Measurements from ENCODE around the gene TRIM36. TPM values are rescaled to one million over a fixed set of nuclear protein-coding genes. Genes with fewer than 3 reads are reported as not detected.

The TRIM36 gene
- total RNA-seq, 1 donor from 2014 or later = 1.3 TPM

DNA sequence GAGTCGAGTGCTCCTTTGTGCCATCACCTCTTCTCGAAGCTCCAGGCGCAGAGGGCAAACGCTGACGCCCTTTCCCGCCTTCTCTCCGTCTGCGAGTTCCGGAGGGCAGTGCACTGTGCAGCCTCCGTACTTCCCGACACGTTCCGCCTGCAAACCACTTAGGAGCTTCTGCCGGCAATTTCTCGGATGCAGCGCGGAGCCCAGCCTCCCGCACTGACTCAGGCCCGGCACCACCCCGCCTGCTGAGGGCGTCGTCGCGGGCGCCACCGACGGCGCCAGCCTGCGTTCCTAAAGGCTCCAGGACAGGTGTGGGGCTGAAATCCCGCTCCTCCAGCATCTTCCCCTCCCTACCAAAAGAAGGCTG lies 9.3 kb upstream of the TRIM36 start:
- no peaks in the 10 kb centered on the region for H3K36me3 Mint-ChIP-seq

GRCh38 chr5:115170929-115171510 lies 1.3 kb upstream of the TRIM36 start:
- Mint-ChIP-seq H3K27me3 (ENCODE audit: low read depth) (peaks cover 85% of the 10 kb centered on the region), H3K27ac (no peak overlapping the region)

More for the DNA sequence above, 9.3 kb upstream of the TRIM36 start:
- H3K9me3 Mint-ChIP-seq = peaks cover under 1% of the 10 kb centered on the region
- peaks cover 92% of the 10 kb centered on the region for H3K27me3 Mint-ChIP-seq (ENCODE audit: low read depth)
- H3K4me3 Mint-ChIP-seq = peak overlapping the region; percentile 77
- H3K27ac Mint-ChIP-seq = no peak overlapping the region
- TF ChIP-seq, protein P1, sequence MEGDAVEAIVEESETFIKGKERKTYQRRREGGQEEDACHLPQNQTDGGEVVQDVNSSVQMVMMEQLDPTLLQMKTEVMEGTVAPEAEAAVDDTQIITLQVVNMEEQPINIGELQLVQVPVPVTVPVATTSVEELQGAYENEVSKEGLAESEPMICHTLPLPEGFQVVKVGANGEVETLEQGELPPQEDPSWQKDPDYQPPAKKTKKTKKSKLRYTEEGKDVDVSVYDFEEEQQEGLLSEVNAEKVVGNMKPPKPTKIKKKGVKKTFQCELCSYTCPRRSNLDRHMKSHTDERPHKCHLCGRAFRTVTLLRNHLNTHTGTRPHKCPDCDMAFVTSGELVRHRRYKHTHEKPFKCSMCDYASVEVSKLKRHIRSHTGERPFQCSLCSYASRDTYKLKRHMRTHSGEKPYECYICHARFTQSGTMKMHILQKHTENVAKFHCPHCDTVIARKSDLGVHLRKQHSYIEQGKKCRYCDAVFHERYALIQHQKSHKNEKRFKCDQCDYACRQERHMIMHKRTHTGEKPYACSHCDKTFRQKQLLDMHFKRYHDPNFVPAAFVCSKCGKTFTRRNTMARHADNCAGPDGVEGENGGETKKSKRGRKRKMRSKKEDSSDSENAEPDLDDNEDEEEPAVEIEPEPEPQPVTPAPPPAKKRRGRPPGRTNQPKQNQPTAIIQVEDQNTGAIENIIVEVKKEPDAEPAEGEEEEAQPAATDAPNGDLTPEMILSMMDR (IDR thresholded peaks at IDR 0.05; ENCODE audit: unreplicated experiment) = no peak
- peaks cover 6% of the 10 kb centered on the region for H3K4me1 Mint-ChIP-seq
- no peak for DNase-seq (ENCODE audit: low spot score in 2 of 2, unreplicated experiment in 2 of 2)

DNA sequence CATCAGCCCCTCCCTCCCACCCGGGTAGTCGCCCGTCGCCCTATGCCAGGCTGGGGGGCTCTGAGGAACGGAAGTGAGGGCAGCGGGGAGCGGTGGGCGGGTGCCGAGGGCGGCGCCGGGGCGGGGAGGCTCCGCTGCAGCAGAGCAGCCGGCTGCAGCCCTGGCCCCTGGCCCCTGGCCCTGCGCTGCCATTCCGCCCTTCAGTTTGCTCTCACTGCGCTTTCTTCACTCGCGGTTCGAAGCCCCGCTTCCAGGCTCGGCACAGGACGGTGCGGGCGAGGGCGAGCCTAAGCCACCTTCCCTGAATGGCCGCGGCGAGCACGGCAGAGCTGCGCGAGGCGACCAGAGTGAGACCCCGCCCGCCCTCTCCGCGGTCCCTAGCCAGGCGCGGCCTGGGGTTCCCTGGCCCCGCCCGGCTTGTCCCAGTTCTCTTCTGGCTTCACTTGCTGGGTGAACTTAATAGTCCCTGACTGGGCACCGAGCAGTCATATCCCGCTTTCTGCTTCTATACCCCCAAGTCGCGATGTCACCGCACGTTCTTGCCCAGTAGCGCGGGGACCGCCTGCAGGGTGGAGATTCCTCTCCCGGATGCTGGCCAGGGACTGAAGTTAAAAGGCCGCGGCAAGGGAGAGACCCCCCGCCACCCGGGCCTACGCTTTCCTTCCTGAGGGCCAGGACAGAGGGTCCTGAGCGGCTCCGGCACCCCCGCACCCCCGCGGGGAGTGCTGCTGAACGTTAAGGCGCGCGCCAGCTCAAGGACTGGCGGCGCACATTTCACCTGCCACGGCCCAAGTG lies 623 bp upstream of the TRIM36 start:
- Mint-ChIP-seq H3K9me3 (peaks cover 10% of the 10 kb centered on the region), H3K4me1 (peaks cover 7% of the 10 kb centered on the region), H3K27ac (no peak overlapping the region), H3K27me3 (ENCODE audit: low read depth) (peaks cover 84% of the 10 kb centered on the region), H3K4me3 (peak overlapping the region; percentile 77), H3K36me3 (peaks cover 5% of the 10 kb centered on the region)
- TF ChIP-seq, protein P1 (IDR thresholded peaks at IDR 0.05; ENCODE audit: unreplicated experiment) = no peak
- DNase-seq (ENCODE audit: low spot score in 2 of 2, unreplicated experiment in 2 of 2) = peak in 1 of 2 experiments; percentile 51

More at GRCh38 chr5:115170929-115171510, 1.3 kb upstream of the TRIM36 start:
- peaks cover 5% of the 10 kb centered on the region for H3K36me3 Mint-ChIP-seq
- peaks cover 7% of the 10 kb centered on the region for H3K4me1 Mint-ChIP-seq
- TF ChIP-seq, protein P1 (IDR thresholded peaks at IDR 0.05; ENCODE audit: unreplicated experiment) = no peak
- peaks cover 10% of the 10 kb centered on the region for H3K9me3 Mint-ChIP-seq
- no peak for DNase-seq (ENCODE audit: low spot score in 2 of 2, unreplicated experiment in 2 of 2)
- peak overlapping the region; percentile 77 for H3K4me3 Mint-ChIP-seq

DNA sequence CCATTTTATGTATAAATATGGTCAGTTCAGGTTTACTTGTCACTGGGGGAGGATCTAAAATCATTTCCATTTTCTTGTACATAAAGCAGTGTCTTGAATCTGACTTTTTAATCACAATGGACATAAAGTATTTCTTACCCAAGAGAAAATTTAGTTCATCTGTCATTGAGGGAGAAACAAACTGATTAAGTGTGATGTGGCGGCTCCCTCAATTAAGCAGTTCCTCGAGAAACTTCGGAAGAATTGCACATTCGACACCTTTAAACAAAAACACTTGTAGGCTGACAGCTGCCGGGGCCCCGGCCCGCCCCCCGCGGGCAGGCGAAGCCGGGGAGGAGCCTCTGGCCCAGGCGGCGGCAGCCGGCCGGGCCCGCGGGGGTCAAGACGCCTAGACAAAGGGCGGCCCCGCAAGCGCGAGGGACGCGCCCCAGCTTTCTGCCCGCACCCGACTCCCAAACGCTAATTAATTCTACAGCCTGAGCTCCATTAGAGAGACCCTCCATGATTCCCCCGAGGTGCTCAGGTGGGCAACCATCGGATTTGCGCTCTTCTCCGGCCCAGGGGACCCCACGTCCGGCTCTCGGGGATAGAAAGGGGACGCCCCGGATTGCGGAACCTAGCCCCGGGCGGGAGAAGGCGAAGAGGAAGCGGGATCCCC lies 750 bp downstream of the TRIM36 start:
- no peak for DNase-seq (ENCODE audit: low spot score in 2 of 2, unreplicated experiment in 2 of 2)
- H3K27me3 Mint-ChIP-seq (ENCODE audit: low read depth) = peaks cover 75% of the 10 kb centered on the region

DNA sequence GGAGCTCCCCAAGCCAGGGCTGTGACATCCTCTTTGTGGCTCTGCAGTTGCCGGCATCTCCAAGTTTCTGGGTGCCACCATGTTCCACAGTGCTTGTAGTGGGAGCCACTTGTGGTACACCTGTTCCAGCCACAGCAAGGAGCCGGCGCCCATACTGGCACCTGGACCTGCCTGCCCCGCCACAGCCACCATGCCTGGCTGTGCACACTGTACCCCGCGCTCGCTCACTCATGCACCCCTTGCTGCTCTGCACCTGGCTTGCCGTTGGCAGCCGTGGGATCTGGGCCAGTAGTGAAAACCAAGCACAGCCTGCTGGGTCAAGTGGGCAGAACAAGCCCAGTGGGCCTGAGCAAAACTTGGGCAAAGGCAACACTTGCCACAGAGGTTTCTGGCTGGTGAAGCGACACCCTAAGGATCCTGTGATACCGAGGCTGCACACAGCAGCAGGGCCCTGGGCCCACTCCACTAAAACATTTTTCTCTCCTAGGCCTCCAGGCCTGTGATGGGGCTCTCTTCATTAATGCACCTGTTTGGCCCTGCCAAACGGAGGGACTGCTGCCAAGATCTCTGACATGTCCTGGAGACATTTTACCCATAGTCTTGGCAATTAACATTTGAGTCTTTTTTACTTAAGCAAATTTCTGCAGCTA lies 2.8 kb downstream of the TRIM36 start:
- TF ChIP-seq, protein P1 (IDR thresholded peaks at IDR 0.05; ENCODE audit: unreplicated experiment) = no peak
- Mint-ChIP-seq H3K27me3 (ENCODE audit: low read depth) (peaks cover 60% of the 10 kb centered on the region), H3K36me3 (peaks cover 5% of the 10 kb centered on the region), H3K4me3 (no peak overlapping the region), H3K9me3 (peaks cover 18% of the 10 kb centered on the region), H3K4me1 (peaks cover 7% of the 10 kb centered on the region), H3K27ac (no peak overlapping the region)
- no peak for DNase-seq (ENCODE audit: low spot score in 2 of 2, unreplicated experiment in 2 of 2)

More for the DNA sequence above, 750 bp downstream of the TRIM36 start:
- peak overlapping the region; percentile 77 for H3K4me3 Mint-ChIP-seq
- no peak overlapping the region for H3K27ac Mint-ChIP-seq
- TF ChIP-seq, protein P1 (IDR thresholded peaks at IDR 0.05; ENCODE audit: unreplicated experiment) = no peak
- H3K36me3 Mint-ChIP-seq = peaks cover 5% of the 10 kb centered on the region
- peaks cover 17% of the 10 kb centered on the region for H3K9me3 Mint-ChIP-seq
- H3K4me1 Mint-ChIP-seq = peaks cover 7% of the 10 kb centered on the region

Measured in mesothelial cell of epicardium (in vitro differentiated cells).